ENCODE results near the gene HDAC4.

The HDAC4 gene

DNA sequence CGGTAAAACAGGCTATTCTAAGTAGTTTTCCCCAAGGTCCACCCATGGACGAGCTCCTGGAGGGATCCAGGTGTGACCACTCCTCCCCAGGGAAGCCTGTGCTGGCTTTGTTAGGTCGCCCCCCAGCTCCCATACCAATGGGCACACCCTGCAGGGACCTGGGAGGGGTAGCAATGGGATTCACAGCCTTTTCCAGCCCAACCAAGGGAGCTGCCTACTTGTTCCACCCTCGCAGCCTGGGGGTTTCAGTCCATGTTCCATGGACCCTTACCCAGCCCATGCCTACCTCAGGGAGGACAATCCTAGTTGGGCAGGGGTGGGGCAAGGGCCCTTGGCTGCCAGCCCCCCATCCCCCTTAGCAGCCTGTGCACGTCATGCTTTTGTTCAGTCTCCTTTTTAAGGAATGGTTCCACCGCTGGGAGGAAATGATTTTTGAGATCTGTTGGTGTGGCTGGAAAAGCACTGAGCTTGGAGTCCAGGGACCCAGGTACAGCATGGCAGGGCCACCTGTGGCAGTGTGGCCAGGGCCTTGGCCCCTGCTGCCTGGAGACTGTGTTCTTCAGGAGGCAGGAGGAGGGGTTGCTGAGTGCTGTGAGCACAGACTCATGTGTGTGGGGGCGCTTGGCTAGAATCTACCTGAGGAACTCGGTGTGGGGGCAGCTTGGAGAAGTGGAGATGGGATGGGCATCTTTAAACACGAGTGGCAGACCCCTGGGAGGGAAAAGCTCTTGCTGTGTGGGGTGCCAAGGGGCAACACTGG lies 386.2 kb downstream of the HDAC4 start:
- no peak for DNase-seq

GRCh38 chr2:239013678-239013976 lies 387.2 kb downstream of the HDAC4 start:
- no peak for DNase-seq

GRCh38 chr2:239012936-239013677 lies 387.7 kb downstream of the HDAC4 start:
- DNase-seq: no peak

GRCh38 chr2:239012228-239012627 lies 388.6 kb downstream of the HDAC4 start:
- no peak for DNase-seq

- DNase-seq: no peak
Measured at GRCh38 chr2:239009589-239009961, 391.2 kb downstream of the HDAC4 start.

- no peak for DNase-seq
Measured at GRCh38 chr2:239008677-239009588, 391.9 kb downstream of the HDAC4 start.

GRCh38 chr2:239008004-239008403 lies 392.8 kb downstream of the HDAC4 start:
- DNase-seq: no peak

- peak; percentile 57 for DNase-seq
Measured at GRCh38 chr2:239006622-239007285, 394.1 kb downstream of the HDAC4 start.

GRCh38 chr2:239005586-239005985 lies 395.2 kb downstream of the HDAC4 start:
- no peak for DNase-seq

DNA sequence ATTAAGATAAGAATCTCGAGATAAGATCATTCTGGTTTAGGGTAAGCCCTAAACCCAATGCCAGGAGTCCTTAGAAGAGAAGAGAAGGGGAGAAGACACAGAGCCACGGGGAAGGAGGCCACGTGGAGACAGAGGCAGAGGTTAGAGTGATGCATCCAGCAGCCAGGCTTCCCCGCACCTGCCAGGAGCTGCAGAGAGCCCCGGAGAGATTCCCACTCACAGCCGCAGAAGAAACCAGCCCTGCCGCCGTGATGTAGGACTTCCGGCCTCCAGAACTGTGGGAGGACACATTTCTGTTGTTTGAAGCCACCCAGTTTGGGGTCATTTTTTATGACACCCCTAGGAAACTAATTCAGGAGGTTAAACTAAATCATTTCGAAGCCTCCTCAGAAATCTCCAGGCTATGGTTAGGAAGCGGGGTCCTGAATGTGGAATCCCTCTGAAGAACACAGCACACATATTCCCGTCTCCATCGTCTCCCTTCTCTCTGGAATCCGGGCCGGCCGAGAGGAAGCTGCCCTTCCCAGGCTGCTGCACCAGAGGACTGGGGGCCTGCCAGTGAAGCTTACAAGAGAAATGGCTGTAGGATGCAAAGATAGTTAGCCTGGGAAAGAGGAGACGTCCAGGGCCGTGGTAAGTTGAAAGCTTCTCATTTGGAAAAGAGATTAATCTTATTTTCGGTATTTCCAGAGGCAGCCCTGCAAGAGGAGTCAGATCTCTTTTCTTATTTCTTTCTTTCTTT lies 396.4 kb downstream of the HDAC4 start:
- no peak for DNase-seq

DNA sequence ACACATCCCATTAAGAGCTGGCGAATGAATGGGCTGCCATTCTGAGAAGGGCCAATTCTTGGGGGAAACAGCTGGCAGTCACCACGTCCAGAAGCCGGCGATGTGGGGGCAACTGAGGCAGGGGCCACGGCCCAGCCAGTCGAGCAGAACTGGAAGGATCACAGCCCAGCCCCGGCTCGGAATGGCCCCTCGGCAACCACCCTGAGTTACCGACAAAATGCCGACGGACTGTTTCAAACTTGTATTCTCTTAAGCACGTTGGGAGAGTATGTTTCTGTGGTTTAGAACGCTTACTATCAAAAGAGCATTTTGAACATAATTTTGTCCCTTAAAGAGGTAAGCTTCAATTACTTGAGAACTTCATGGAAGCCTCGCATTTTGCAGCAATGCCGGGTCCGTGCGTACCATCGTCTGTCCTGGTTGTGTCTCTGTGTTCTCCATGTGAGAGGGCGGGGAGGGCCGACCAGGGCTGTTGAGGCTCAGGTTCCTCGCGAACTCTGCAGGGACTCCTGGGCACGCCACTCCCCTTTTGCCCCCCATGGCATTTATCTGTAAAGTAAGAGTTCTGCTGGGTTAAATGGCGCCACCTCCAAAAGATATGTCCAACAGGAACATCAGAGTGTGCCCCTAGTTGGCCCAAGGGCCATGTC lies 397.1 kb downstream of the HDAC4 start:
- no peak for DNase-seq

DNA sequence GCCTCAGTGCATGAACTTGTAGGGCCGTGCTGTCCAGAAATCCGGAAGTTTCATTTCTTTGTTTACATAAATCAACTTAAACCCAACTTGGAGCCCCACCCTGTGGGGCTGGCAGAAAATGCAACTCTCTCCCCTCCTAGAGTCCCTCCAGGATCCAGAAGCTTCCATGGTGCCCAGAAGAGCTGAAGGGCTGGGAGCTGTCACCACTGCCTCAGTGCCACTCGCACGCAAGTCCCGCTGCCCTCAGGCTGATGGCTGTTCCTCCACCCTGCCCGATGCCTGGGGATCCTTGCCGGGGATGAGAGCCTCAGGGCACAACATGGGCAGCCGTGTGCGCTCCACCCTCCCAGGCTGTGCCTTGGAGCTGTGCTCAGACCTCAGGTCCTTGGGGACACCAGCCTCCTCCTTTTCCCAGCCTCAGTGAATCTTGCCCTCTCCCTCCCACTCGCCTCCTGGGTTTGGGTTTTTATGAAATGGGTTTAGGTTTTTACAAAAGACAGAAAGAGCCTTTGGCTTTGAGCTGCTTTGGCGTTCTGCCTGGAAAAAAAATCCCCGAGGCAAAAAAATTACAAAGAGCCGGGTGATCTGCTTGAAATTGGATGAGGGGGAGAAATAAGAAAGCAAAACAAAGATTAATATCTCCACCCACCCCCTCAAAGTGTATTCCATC lies 397.7 kb downstream of the HDAC4 start:
- DNase-seq: peak; percentile 80

- DNase-seq: no peak
Measured at GRCh38 chr2:239002591-239002953, 398.2 kb downstream of the HDAC4 start.

- no peak for DNase-seq
Measured at GRCh38 chr2:239001794-239002193, 399.0 kb downstream of the HDAC4 start.

DNA sequence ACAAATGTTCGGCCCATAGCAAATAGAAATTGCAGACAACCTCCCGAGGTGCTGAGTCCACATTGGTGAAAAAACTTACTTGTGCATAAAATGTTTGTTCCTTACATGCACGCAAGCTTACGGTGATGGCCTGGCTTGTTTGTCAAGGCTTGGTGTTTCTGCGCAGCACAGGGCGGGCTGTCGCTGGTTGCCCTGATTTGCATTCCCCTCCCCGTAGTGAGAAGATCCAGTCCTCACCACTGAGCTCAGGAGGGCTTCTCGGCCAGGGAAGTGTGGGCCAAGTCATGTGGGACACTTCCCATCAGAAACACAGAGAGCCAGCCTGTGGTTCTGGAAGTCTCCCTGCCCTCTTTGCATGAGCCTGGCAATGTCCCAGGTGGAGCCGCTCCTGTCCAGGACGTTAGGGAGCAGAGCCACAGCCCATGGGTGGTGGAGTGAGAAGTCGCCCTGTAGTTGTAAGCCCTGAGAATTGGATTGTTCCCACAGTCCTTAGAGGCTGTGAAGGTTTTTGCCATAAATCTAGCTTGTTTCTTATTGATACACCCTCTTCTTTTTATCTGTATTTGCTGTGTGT lies 400.2 kb downstream of the HDAC4 start:
- DNase-seq: no peak

GRCh38 chr2:239000089-239000488 lies 400.7 kb downstream of the HDAC4 start:
- DNase-seq: no peak

DNA sequence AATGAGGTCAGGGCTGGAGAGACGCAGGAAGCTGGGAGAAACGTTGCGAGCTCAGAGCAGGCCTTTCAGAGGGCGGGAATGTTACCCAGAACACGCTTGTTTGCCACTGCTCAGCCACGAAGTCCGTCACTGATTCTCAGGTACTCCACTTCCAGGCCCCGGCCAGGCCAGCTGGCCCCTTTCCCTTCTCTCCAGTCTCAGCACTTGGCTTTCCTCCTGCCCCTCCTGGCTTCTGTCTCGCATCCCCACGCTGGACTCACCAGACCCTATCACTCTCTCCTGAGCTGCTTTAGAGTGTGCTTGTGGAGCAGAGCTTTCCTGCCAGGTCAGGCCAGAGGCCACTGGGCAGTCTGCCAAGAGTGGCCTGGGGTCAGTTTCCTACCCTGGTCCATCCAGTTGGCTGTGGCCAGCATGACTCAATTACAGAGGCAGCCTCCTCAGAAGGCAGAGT lies 401.5 kb downstream of the HDAC4 start:
- peak; percentile 7 for DNase-seq

DNA sequence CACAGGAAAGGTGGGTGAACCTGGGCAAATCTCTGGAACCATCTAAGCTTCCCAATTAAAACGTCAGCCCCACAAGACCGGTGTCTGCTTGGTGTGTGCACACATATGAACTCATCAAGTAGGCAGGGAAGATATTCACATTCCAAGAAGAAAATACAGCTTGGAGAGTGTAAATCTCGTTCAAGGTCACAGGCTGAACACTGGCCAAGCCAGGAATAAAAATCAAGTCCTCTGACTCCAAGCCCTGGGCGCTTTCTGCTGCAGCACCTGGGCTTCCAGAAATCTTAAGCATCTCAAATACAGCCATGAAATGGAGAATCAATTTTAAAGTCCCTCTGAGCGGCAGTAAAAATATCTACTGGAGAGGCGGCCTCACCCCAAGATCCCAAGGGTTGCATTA lies 402.0 kb downstream of the HDAC4 start:
- DNase-seq: no peak
